K562 (cell line): ENCODE results near the gene SDK1.

Experiments
- AFF4 ChIP-seq: sonication (generic); formaldehyde crosslinking; IDR thresholded peaks from 2 replicates; pipeline ENCODE4 v1.8.0; 2023; ENCODE audit warnings: mild to moderate bottlenecking, missing genetic modification reagents
- CREM ChIP-seq: IDR thresholded peaks from 2 replicates; pipeline ENCODE4 v1.6.1; 2014; ENCODE audit warnings: antibody characterized with exemption, low read depth
- CTCF ChIP-seq, 3 experiments: IDR thresholded peaks in 2 of 3; conservative IDR thresholded peaks in 1 of 3; 2 replicates each; pipeline ENCODE4 v1.5.1; 2011 to 2012; ENCODE audit warnings: low read length in 3 of 3, mild to moderate bottlenecking in 3 of 3, control low read depth in 2 of 3, improper control_type of control experiment in 1 of 3, inconsistent platforms in 1 of 3, low read depth in 1 of 3, mixed read lengths in 1 of 3, moderate library complexity in 1 of 3; ENCODE audit not compliant: insufficient read depth in 2 of 3
- PCBP2 ChIP-seq: fragments of 200-400 bp; formaldehyde crosslinking; IDR thresholded peaks from 2 replicates; pipeline ENCODE4 v1.6.1; 2018; ENCODE audit warnings: low read length, low read depth, mild to moderate bottlenecking, moderate library complexity; ENCODE audit not compliant: poor library complexity, severe bottlenecking

- TF ChIP-seq CTCF (IDR thresholded peaks at IDR 0.05 in 2 of 3, conservative IDR thresholded peaks at IDR 0.05 in 1 of 3; ENCODE audit: insufficient read depth in 2 of 3, low read depth in 1 of 3, low read length in 3 of 3) (no peak), CREM (no peak), PCBP2 (no peak), AFF4 (CRISPR knock-in tag) (no peak)
Observed at GRCh38 chr7:3691478-3692158, 390.6 kb downstream of the SDK1 start.
